ENCODE data around the gene TTLL9. TPM values are rescaled to one million over a fixed set of nuclear protein-coding genes. Genes with fewer than 3 reads are reported as not detected.

Gene TTLL9
- total and polyA plus RNA-seq, 4 donors, result 0.06 to 0.08 TPM; not detected in 2

DNA sequence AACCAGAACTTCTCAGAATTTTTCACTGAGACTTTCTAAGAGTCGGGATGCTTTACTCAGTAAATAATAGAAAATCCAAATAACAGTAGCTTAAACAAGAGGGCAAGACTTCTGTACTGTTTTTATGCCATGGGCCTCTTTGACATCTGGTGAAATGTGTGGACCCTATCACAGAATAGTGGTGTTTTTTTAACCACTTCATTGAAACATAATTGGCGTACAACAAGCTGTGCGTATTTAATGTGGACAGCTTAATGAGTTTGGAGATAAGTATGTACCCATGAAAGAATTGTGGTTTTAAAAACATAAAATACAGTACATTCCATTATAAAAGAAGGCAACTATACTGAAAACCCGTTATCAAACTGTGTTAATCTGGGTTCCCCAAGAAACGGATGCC, 43.7 kb downstream of the TTLL9 start:
- 83% methylated on average over 5 of the region's 5 CpGs for WGBS
- Histone ChIP-seq H3K27me3 (ENCODE audit: control insufficient read depth in 4 of 4, insufficient read depth in 4 of 4, low read length in 3 of 4) (peaks cover 0 to 4% (median 0%) of the 10 kb centered on the region in 4 donors), H3K27ac (ENCODE audit: low read depth in 1 of 2, low read length in 2 of 2) (no peak overlapping the region), H3K9me3 (ENCODE audit: control insufficient read depth in 4 of 4, low read length in 3 of 4) (no peaks in the 10 kb centered on the region), H3K4me1 (ENCODE audit: control insufficient read depth in 4 of 4, insufficient read depth in 4 of 4, low read length in 3 of 4) (no peaks in the 10 kb centered on the region), H3K9ac (ENCODE audit: low read depth in 1 of 2, low read length in 2 of 2) (no peak overlapping the region), H3K4me3 (ENCODE audit: low read depth in 1 of 3, low read length in 3 of 3) (no peak overlapping the region), H3K36me3 (ENCODE audit: control insufficient read depth in 4 of 4, insufficient read depth in 3 of 4, low read depth in 1 of 4, low read length in 3 of 4) (no peaks in the 10 kb centered on the region)
- TF ChIP-seq NR2F2 (IDR thresholded peaks at IDR 0.05) (no peak), RAD21 (IDR thresholded peaks at IDR 0.05) (no peak)
- DNase-seq (ENCODE audit: low spot score), result no peak

DNA sequence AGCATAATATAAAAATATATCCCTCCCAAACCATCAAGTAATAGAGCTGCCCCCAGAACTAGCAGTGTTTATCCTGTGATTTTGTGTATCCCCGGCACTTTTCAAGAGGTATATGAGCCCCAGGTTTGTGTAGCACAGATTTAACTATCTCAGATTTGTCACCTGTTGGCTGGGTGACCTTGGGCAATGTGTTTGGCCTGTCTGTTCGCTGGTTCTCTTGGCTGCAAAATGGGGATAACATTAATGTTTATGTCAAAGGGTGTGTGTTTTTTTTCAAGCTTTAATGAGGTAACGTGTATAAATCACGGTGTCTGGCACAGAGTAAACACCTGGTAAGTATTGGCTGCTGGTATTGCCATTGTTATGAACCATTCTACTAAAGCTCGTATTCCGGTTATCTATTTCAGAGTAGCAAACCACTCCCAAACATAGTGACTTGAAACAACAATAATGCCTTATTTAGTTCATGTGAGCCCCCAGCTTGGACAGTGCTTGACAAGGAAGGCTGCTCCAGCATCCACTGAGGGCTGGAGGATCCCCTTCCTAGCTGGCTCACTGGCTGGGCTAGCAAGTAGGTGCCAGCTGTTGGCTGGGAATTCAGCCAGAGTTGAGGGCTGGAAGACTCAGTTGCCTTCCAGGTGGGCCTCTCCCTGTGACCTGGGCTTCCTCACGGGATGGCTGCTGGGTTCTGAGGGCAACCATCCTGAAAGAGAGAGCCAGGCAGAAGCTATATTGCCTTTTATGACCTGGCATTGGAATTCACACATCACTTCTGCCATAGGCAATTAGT, 45.3 kb downstream of the TTLL9 start:
- peaks cover 0 to 7% (median 0%) of the 10 kb centered on the region in 4 donors for H3K27me3 ChIP-seq (ENCODE audit: control insufficient read depth in 4 of 4, insufficient read depth in 4 of 4, low read length in 3 of 4)
- H3K4me1 ChIP-seq (ENCODE audit: control insufficient read depth in 4 of 4, insufficient read depth in 4 of 4, low read length in 3 of 4), result no peaks in the 10 kb centered on the region
- no peaks in the 10 kb centered on the region for H3K36me3 ChIP-seq (ENCODE audit: control insufficient read depth in 4 of 4, insufficient read depth in 3 of 4, low read depth in 1 of 4, low read length in 3 of 4)
- no peaks in the 10 kb centered on the region for H3K9me3 ChIP-seq (ENCODE audit: control insufficient read depth in 4 of 4, low read length in 3 of 4)
- no peak overlapping the region for H3K9ac ChIP-seq (ENCODE audit: low read depth in 1 of 2, low read length in 2 of 2)
- H3K27ac ChIP-seq (ENCODE audit: low read depth in 1 of 2, low read length in 2 of 2), result no peak overlapping the region
- no peak overlapping the region for H3K4me3 ChIP-seq (ENCODE audit: low read depth in 1 of 3, low read length in 3 of 3)
- TF ChIP-seq FOXA1 (IDR thresholded peaks at IDR 0.05) (no peak), JUND (IDR thresholded peaks at IDR 0.05) (no peak), HNF4G (IDR thresholded peaks at IDR 0.05) (no peak), YY1 (IDR thresholded peaks at IDR 0.05) (no peak), RAD21 (IDR thresholded peaks at IDR 0.05) (no peak), FOXA2 (IDR thresholded peaks at IDR 0.05) (no peak), HNF4A (conservative IDR thresholded peaks at IDR 0.05) (no peak), RXRA (IDR thresholded peaks at IDR 0.05) (no peak), SP1 (IDR thresholded peaks at IDR 0.05) (no peak)
- TF ChIP-seq, protein P1, sequence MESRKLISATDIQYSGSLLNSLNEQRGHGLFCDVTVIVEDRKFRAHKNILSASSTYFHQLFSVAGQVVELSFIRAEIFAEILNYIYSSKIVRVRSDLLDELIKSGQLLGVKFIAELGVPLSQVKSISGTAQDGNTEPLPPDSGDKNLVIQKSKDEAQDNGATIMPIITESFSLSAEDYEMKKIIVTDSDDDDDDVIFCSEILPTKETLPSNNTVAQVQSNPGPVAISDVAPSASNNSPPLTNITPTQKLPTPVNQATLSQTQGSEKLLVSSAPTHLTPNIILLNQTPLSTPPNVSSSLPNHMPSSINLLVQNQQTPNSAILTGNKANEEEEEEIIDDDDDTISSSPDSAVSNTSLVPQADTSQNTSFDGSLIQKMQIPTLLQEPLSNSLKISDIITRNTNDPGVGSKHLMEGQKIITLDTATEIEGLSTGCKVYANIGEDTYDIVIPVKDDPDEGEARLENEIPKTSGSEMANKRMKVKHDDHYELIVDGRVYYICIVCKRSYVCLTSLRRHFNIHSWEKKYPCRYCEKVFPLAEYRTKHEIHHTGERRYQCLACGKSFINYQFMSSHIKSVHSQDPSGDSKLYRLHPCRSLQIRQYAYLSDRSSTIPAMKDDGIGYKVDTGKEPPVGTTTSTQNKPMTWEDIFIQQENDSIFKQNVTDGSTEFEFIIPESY (IDR thresholded peaks at IDR 0.05), result no peak
- TF ChIP-seq, protein P2, sequence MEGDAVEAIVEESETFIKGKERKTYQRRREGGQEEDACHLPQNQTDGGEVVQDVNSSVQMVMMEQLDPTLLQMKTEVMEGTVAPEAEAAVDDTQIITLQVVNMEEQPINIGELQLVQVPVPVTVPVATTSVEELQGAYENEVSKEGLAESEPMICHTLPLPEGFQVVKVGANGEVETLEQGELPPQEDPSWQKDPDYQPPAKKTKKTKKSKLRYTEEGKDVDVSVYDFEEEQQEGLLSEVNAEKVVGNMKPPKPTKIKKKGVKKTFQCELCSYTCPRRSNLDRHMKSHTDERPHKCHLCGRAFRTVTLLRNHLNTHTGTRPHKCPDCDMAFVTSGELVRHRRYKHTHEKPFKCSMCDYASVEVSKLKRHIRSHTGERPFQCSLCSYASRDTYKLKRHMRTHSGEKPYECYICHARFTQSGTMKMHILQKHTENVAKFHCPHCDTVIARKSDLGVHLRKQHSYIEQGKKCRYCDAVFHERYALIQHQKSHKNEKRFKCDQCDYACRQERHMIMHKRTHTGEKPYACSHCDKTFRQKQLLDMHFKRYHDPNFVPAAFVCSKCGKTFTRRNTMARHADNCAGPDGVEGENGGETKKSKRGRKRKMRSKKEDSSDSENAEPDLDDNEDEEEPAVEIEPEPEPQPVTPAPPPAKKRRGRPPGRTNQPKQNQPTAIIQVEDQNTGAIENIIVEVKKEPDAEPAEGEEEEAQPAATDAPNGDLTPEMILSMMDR (IDR thresholded peaks at IDR 0.05; ENCODE audit: low read depth, low read length, missing input control), result no peak
- TF ChIP-seq, protein P3, sequence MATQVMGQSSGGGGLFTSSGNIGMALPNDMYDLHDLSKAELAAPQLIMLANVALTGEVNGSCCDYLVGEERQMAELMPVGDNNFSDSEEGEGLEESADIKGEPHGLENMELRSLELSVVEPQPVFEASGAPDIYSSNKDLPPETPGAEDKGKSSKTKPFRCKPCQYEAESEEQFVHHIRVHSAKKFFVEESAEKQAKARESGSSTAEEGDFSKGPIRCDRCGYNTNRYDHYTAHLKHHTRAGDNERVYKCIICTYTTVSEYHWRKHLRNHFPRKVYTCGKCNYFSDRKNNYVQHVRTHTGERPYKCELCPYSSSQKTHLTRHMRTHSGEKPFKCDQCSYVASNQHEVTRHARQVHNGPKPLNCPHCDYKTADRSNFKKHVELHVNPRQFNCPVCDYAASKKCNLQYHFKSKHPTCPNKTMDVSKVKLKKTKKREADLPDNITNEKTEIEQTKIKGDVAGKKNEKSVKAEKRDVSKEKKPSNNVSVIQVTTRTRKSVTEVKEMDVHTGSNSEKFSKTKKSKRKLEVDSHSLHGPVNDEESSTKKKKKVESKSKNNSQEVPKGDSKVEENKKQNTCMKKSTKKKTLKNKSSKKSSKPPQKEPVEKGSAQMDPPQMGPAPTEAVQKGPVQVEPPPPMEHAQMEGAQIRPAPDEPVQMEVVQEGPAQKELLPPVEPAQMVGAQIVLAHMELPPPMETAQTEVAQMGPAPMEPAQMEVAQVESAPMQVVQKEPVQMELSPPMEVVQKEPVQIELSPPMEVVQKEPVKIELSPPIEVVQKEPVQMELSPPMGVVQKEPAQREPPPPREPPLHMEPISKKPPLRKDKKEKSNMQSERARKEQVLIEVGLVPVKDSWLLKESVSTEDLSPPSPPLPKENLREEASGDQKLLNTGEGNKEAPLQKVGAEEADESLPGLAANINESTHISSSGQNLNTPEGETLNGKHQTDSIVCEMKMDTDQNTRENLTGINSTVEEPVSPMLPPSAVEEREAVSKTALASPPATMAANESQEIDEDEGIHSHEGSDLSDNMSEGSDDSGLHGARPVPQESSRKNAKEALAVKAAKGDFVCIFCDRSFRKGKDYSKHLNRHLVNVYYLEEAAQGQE (IDR thresholded peaks at IDR 0.05), result no peak
- no peak for DNase-seq (ENCODE audit: low spot score)
- WGBS, result 78% methylated on average over 7 of the region's 7 CpGs
